Fibroblast of skin of abdomen (primary cell): Measurements from ENCODE around the gene CD86.

Experiments used
- DNase-seq: peaks from one replicate; pipeline ENCODE4 v3.0.0-alpha.2; 2013

The CD86 gene

GRCh38 chr3:122092460-122093165 is 37.5 kb downstream of the CD86 start:
- peak; percentile 4 for DNase-seq

GRCh38 chr3:122094125-122094524 is 39.0 kb downstream of the CD86 start:
- DNase-seq, result no peak

- no peak for DNase-seq
These were observed 39.5 kb downstream of the CD86 start for GRCh38 chr3:122094693-122095092.

GRCh38 chr3:122097141-122097540 is 42.0 kb downstream of the CD86 start:
- no peak for DNase-seq

GRCh38 chr3:122098611-122099010 is 43.4 kb downstream of the CD86 start:
- DNase-seq, result no peak

- DNase-seq, result no peak
These were observed 44.1 kb downstream of the CD86 start for GRCh38 chr3:122099255-122099654.

GRCh38 chr3:122100083-122100482 is 44.9 kb downstream of the CD86 start:
- no peak for DNase-seq

GRCh38 chr3:122100591-122101463 is 45.7 kb downstream of the CD86 start:
- DNase-seq, result no peak

- peak; percentile 2 for DNase-seq
These were observed 46.5 kb downstream of the CD86 start for GRCh38 chr3:122101646-122102045.

- DNase-seq, result no peak
These were observed 47.2 kb downstream of the CD86 start for GRCh38 chr3:122102191-122102935.

- no peak for DNase-seq
These were observed 48.8 kb downstream of the CD86 start for GRCh38 chr3:122103821-122104514.

GRCh38 chr3:122104515-122105194 is 49.5 kb downstream of the CD86 start:
- DNase-seq, result no peak

GRCh38 chr3:122105626-122106025 is 50.5 kb downstream of the CD86 start:
- DNase-seq, result no peak

GRCh38 chr3:122107171-122107570 is 52.0 kb downstream of the CD86 start:
- DNase-seq, result no peak

GRCh38 chr3:122111974-122112373 is 56.8 kb downstream of the CD86 start:
- no peak for DNase-seq

- DNase-seq, result no peak
These were observed 57.6 kb downstream of the CD86 start for GRCh38 chr3:122112754-122113153.

- no peak for DNase-seq
These were observed 68.7 kb downstream of the CD86 start for GRCh38 chr3:122123850-122124249.

GRCh38 chr3:122132949-122133540 is 77.9 kb downstream of the CD86 start:
- no peak for DNase-seq

- DNase-seq, result no peak
These were observed 91.3 kb downstream of the CD86 start for GRCh38 chr3:122146466-122146865.

- no peak for DNase-seq
These were observed 93.9 kb downstream of the CD86 start for GRCh38 chr3:122148941-122149627.

- no peak for DNase-seq
These were observed 96.3 kb downstream of the CD86 start for GRCh38 chr3:122151480-122151879.
